ENCODE data around the gene GLI3. TPM values are rescaled to one million over a fixed set of nuclear protein-coding genes. Genes with fewer than 3 reads are reported as not detected.

Gene GLI3
- total RNA-seq, 2 experiments from 2014 or later: not detected

GRCh38 chr7:42135728-42136127 is 101.3 kb downstream of the GLI3 start:
- no peaks in the 10 kb centered on the region for H3K4me1 Mint-ChIP-seq (ENCODE audit: low read depth)
- H3K27ac Mint-ChIP-seq: no peak overlapping the region
- H3K4me3 Mint-ChIP-seq: no peak overlapping the region
- peaks cover 7% of the 10 kb centered on the region for H3K27me3 Mint-ChIP-seq
- H3K36me3 Mint-ChIP-seq (ENCODE audit: low read depth): no peaks in the 10 kb centered on the region
- POLR2A ChIA-PET: no interaction called here
- CTCF ChIA-PET: no interaction called here
- intact Hi-C loops (cut with micrococcal nuclease): no loop called here
- no peak for ATAC-seq
- no peaks in the 10 kb centered on the region for H3K9me3 Mint-ChIP-seq
- TF ChIP-seq CTCF (IDR thresholded peaks at IDR 0.05): no peak
- no peak for DNase-seq

GRCh38 chr7:42134276-42134876 is 102.6 kb downstream of the GLI3 start:
- DNase-seq (no peak), ATAC-seq (no peak)
- H3K4me1 Mint-ChIP-seq (ENCODE audit: low read depth): no peaks in the 10 kb centered on the region
- H3K36me3 Mint-ChIP-seq (ENCODE audit: low read depth): no peaks in the 10 kb centered on the region
- no peaks in the 10 kb centered on the region for H3K9me3 Mint-ChIP-seq
- ChIA-PET POLR2A (no interaction called here), CTCF (no interaction called here)
- intact Hi-C loops (cut with micrococcal nuclease): no loop called here
- TF ChIP-seq CTCF (IDR thresholded peaks at IDR 0.05): no peak
- H3K27me3 Mint-ChIP-seq: peaks cover 2% of the 10 kb centered on the region
- H3K27ac Mint-ChIP-seq: no peak overlapping the region
- H3K4me3 Mint-ChIP-seq: no peak overlapping the region

- CTCF ChIA-PET: no interaction called here
- POLR2A ChIA-PET: no interaction called here
- no peak for DNase-seq
- Mint-ChIP-seq H3K36me3 (ENCODE audit: low read depth) (no peaks in the 10 kb centered on the region), H3K27ac (no peak overlapping the region), H3K9me3 (no peaks in the 10 kb centered on the region), H3K27me3 (peaks cover 2% of the 10 kb centered on the region), H3K4me3 (no peak overlapping the region), H3K4me1 (ENCODE audit: low read depth) (no peaks in the 10 kb centered on the region)
- no peak for TF ChIP-seq CTCF (IDR thresholded peaks at IDR 0.05)
- intact Hi-C loops (cut with micrococcal nuclease): no loop called here
- ATAC-seq: no peak
These were observed 103.7 kb downstream of the GLI3 start for GRCh38 chr7:42133321-42133720.

GRCh38 chr7:42128703-42129102 is 108.3 kb downstream of the GLI3 start:
- ChIA-PET CTCF (interaction anchor here (1.7 kb wide), 1 partner anchor 19 kb away, joined by 4 read pairs; no protein-coding TSS in a partner anchor), POLR2A (no interaction called here)
- DNase-seq: peak; percentile 15
- ATAC-seq: no peak
- Mint-ChIP-seq H3K27me3 (peaks cover 2% of the 10 kb centered on the region), H3K36me3 (ENCODE audit: low read depth) (no peaks in the 10 kb centered on the region), H3K27ac (no peak overlapping the region), H3K4me3 (no peak overlapping the region), H3K9me3 (no peaks in the 10 kb centered on the region), H3K4me1 (ENCODE audit: low read depth) (no peaks in the 10 kb centered on the region)
- no peak for TF ChIP-seq CTCF (IDR thresholded peaks at IDR 0.05)
- intact Hi-C loops (cut with micrococcal nuclease): no loop called here

GRCh38 chr7:42127232-42127622 is 109.8 kb downstream of the GLI3 start:
- CTCF ChIA-PET: no interaction called here
- H3K36me3 Mint-ChIP-seq (ENCODE audit: low read depth): no peaks in the 10 kb centered on the region
- no peak overlapping the region for H3K4me3 Mint-ChIP-seq

More at GRCh38 chr7:42127232-42127622, 109.8 kb downstream of the GLI3 start:
- TF ChIP-seq CTCF (IDR thresholded peaks at IDR 0.05): no peak
- intact Hi-C loops (cut with micrococcal nuclease): no loop called here
- Mint-ChIP-seq H3K27ac (no peak overlapping the region), H3K27me3 (peaks cover 5% of the 10 kb centered on the region), H3K4me1 (ENCODE audit: low read depth) (no peaks in the 10 kb centered on the region), H3K9me3 (no peaks in the 10 kb centered on the region)
- ATAC-seq: no peak
- POLR2A ChIA-PET: no interaction called here
- DNase-seq: no peak

Data from activated CD8-positive, alpha-beta T cell treated with anti-CD3 and anti-CD28 coated beads for 36 hours (primary cell).